Measurements from ENCODE around the gene WNT9B. TPM values are rescaled to one million over a fixed set of nuclear protein-coding genes. Genes with fewer than 3 reads are reported as not detected.

The WNT9B gene
- total RNA-seq, 1 donor from 2014 or later = not detected

- H3K4me3 Mint-ChIP-seq (ENCODE audit: unreplicated experiment) = no peak overlapping the region
- H3K36me3 Mint-ChIP-seq (ENCODE audit: low read depth) = no peaks in the 10 kb centered on the region
- H3K27ac Mint-ChIP-seq (ENCODE audit: unreplicated experiment) = no peak overlapping the region
- TF ChIP-seq CTCF (IDR thresholded peaks at IDR 0.05) = no peak
- peak; percentile 59 for DNase-seq (ENCODE audit: low spot score)
- H3K4me1 Mint-ChIP-seq (ENCODE audit: low read depth) = no peaks in the 10 kb centered on the region
- H3K9me3 Mint-ChIP-seq (ENCODE audit: low read depth) = peaks cover 6% of the 10 kb centered on the region
- H3K27me3 Mint-ChIP-seq (ENCODE audit: low read depth) = peaks cover 13% of the 10 kb centered on the region
Observed at GRCh38 chr17:46896991-46897390, 45.6 kb downstream of the WNT9B start.

DNA sequence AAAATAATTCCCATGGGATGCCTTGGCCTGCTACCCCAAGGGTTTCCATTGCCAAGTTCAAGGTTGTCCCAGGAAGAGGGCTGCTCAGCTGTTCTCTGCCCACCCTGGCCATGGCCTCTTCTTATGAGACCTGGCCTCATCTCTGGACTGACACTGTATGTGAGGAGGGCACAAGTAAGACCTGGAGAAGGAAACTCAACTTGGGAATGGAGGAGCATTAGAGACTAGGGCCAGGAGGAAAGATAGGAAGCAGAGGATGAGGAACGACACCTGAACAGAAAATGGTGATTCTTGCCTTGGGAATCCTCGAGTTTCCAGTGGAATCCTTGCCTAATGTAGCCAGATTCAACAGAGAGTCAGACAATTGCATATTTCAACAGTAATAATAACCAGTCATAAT is 47.0 kb downstream of the WNT9B start:
- H3K27me3 Mint-ChIP-seq (ENCODE audit: low read depth) = peaks cover 13% of the 10 kb centered on the region
- DNase-seq (ENCODE audit: low spot score) = no peak
- H3K4me3 Mint-ChIP-seq (ENCODE audit: unreplicated experiment) = no peak overlapping the region
- no peak for TF ChIP-seq CTCF (IDR thresholded peaks at IDR 0.05)
- H3K27ac Mint-ChIP-seq (ENCODE audit: unreplicated experiment) = no peak overlapping the region
- no peaks in the 10 kb centered on the region for H3K36me3 Mint-ChIP-seq (ENCODE audit: low read depth)
- no peaks in the 10 kb centered on the region for H3K4me1 Mint-ChIP-seq (ENCODE audit: low read depth)
- peaks cover 6% of the 10 kb centered on the region for H3K9me3 Mint-ChIP-seq (ENCODE audit: low read depth)

DNA sequence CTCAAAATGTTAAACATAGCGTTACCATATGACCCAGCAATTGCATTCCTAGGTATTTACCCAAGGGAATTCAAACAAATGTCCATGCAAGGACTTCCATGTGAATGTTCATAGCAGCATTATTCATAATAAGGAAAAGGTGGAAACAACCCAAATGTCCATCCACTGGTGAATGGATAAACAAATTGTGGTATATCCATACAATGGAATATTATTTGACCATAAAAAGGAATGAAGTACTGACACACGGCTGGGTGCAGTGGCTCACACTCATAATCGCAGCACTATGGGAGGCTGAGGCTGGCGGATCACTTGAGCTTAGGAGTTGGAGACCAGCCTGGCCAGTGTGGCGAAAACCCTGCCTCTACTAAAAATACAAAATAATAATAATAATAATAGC is 47.5 kb downstream of the WNT9B start:
- H3K4me1 Mint-ChIP-seq (ENCODE audit: low read depth) = no peaks in the 10 kb centered on the region
- H3K36me3 Mint-ChIP-seq (ENCODE audit: low read depth) = no peaks in the 10 kb centered on the region
- TF ChIP-seq CTCF (IDR thresholded peaks at IDR 0.05) = no peak
- no peak overlapping the region for H3K27ac Mint-ChIP-seq (ENCODE audit: unreplicated experiment)
- H3K27me3 Mint-ChIP-seq (ENCODE audit: low read depth) = peaks cover 11% of the 10 kb centered on the region
- H3K9me3 Mint-ChIP-seq (ENCODE audit: low read depth) = peaks cover 6% of the 10 kb centered on the region
- H3K4me3 Mint-ChIP-seq (ENCODE audit: unreplicated experiment) = no peak overlapping the region
- no peak for DNase-seq (ENCODE audit: low spot score)

GRCh38 chr17:46901291-46901690 is 49.9 kb downstream of the WNT9B start:
- Mint-ChIP-seq H3K36me3 (ENCODE audit: low read depth) (no peaks in the 10 kb centered on the region), H3K27ac (ENCODE audit: unreplicated experiment) (no peak overlapping the region), H3K4me1 (ENCODE audit: low read depth) (no peaks in the 10 kb centered on the region), H3K9me3 (ENCODE audit: low read depth) (peaks cover 6% of the 10 kb centered on the region), H3K27me3 (ENCODE audit: low read depth) (peaks cover 13% of the 10 kb centered on the region), H3K4me3 (ENCODE audit: unreplicated experiment) (no peak overlapping the region)
- TF ChIP-seq CTCF (IDR thresholded peaks at IDR 0.05) = no peak
- DNase-seq (ENCODE audit: low spot score) = no peak

DNA sequence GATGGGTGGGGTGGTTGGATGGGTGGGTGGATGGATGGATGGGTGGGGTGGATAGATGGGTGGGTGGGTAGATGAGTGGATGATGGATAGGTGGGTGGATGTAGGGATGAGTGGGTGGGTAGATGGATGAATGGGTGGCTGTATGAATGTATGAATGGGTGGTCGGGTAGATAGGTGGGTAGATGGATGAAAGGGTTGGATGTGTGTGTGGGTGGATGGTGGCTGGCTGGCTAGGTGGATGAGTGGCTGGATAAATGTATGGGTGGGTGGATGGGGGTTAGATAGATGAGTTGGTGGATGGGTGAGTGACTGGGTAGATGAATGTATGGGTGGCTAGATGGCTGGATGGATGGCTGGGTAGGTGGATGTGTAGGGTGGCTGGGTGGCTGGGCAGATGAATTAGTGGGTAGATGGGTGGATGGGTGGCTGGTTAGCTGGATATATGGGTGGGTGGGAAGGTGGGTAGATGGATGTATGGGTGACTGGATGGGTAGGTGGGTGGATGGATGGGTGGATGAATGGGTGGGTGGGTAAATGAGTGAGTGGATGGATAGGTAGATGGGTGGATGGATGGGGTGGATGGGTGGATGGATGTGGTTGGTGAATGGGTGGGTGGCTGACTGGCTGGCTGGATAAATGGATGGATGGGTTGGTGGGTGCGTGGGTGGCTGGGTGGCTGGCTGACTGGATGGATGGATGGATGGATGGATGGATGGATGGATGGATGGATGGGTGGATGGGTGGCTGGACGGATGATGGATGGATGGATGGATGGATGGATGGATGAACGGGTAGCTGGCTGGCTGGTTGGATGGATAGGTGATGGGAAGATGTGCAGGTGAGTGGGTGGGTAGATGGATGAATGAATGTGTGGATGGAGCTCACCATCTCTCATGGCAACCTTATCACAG is 52.6 kb downstream of the WNT9B start:
- TF ChIP-seq CTCF (IDR thresholded peaks at IDR 0.05) = no peak
- Mint-ChIP-seq H3K27me3 (ENCODE audit: low read depth) (peaks cover 20% of the 10 kb centered on the region), H3K36me3 (ENCODE audit: low read depth) (no peaks in the 10 kb centered on the region), H3K27ac (ENCODE audit: unreplicated experiment) (no peak overlapping the region), H3K4me3 (ENCODE audit: unreplicated experiment) (no peak overlapping the region), H3K9me3 (ENCODE audit: low read depth) (no peaks in the 10 kb centered on the region), H3K4me1 (ENCODE audit: low read depth) (no peaks in the 10 kb centered on the region)
- no peak for DNase-seq (ENCODE audit: low spot score)
